HG02642 (cell line): Measurements from ENCODE around the gene LMOD1.
"Not testable (repeated sequence)": the region's sequence is repeated elsewhere in the genome, so short reads cannot be mapped to it uniquely, and the experiment has no call there.

Experiments used
- ATAC-seq: cut with Tn5 transposase; IDR thresholded peaks from one replicate; pipeline ENCODE4 v1.9.1; 2021; ENCODE audit warnings: mild to moderate bottlenecking; ENCODE audit not compliant: unreplicated experiment, poor library complexity

The LMOD1 gene

DNA sequence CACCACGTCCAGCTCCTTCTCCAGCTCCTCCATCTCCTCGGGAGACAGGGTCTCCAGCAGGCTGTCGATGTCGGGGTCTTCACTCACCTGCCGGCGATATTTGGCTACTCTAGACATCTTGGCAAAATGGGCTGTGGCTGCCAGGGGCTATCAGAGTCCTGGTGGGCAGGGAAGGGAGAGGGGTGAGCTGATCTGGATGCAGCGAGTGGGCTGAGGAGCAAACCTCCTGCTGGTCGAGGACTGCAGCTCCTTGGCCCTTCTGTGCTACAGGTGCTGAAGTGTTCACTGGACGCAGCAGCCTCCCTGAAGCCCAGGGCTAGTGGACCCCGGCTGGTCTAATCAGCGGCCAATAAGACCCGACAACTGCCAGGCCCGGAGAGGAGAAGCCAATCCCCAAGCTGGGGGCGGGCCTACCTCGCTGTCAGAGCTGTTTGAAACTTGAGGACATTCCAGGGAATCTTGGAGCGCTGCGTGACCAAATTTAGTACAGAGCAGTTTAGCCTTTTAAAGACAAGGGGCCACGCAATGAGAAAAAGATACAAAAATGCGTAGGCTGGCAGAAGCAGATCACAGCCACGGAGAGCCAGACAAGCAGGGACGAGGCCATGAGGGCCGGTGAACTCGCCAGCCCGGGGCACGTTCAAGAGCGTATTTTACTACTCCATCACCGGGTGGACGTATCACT lies at the start of gene LMOD1:
Gene LMOD1 (minus strand): TSS at position 325 of the 685 bp plus-strand sequence. CDS start 208 bp downstream, at position 117.
- ATAC-seq: no peak

DNA sequence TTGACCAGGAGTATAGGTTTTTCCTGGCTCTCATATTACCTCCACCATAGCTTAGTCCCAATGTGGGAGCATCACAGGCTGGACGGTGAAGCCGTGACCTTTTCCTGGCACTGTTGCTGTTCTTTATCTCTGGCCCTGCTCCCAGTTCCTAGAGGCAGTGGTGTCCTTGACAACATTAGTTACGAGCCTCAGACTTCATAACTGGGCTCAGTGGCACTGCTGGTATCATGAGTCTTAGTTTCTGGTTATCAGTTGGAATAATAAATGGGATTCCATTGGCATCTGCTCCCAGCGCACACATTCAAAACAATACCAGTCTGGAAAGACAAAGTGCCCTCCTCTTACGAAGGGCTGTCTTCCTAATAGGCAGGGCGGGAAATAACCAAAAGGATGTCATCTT lies 44.1 kb upstream of the LMOD1 start:
- no peak for ATAC-seq

DNA sequence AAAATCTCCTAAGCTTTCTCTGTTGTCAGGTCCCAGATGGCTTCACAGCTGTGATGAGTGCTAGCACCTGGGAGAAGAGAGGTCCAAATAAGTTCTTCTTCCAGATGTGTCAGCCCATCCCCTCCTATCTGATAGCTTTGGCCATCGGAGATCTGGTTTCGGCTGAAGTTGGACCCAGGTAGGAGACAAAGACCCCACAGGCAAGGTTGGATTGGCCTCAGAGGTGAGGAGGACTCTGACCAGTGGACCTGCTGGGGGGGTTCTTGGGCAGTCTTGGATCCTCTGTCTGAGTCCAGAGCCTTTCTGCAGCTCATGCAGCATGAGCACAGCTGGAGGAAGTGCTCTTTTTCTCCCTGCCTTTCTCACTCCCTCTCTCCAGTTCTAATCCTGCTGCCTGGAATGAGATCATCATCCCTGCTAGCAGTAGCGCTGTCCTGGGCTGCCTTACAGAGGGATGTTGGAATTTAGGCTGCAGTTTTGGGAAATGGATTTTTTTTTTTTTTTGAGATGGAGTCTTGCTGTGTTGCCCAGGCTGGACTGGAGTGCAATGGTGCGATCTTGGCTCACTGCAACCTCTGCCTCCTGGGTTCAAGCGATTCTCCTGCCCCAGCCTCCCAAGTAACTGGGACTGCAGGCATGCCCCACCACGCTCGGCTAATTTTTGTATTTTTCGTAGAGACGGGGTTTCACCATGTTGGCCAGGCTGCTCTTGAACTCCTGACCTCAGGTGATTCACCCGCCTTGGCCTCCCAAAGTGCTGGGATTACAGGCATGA lies 43.2 kb upstream of the LMOD1 start:
- no peak for ATAC-seq

DNA sequence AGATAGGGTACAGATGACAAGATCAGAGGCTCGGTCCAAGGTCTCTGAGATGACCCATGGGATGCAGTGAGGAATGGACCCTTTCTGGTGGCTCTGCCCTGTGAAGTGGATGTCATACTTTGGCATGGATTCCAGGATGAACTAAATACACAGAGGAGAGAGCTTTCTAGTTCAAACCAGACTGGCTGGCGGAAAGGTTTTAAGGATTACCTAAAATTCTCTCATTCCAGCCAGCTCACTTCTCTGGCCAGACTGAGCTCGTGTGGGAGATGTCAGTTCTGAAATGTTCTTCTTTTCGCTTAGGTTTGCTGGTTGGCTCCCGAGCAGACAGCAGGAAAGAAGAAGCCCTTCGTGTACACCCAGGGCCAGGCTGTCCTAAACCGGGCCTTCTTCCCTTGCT lies 42.3 kb upstream of the LMOD1 start:
- no peak for ATAC-seq

- no peak for ATAC-seq
Observed at GRCh38 chr1:201985355-201985754, 39.0 kb upstream of the LMOD1 start.

GRCh38 chr1:201984446-201984845 lies 38.1 kb upstream of the LMOD1 start:
- no peak for ATAC-seq

DNA sequence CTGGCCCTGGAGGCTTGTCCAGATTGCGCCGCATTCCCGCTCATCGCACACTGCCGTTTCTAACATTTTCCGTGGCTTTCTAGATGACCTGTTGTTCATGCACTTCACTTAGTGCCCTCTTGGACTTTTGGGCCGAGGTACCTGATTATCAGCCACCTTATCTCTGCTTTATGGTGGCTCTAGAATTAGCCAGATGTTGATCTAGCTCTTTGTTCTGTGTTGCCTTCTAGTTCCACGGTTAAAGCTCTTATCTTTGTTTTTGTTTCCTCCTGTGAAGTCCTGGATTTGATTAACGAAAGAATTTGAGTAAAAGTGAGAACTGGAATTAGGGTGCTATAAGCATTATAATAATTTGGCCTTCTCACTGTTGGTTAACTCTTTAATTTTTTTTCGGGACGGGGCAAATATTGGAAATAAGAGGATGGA lies 37.0 kb upstream of the LMOD1 start:
- ATAC-seq: no peak

DNA sequence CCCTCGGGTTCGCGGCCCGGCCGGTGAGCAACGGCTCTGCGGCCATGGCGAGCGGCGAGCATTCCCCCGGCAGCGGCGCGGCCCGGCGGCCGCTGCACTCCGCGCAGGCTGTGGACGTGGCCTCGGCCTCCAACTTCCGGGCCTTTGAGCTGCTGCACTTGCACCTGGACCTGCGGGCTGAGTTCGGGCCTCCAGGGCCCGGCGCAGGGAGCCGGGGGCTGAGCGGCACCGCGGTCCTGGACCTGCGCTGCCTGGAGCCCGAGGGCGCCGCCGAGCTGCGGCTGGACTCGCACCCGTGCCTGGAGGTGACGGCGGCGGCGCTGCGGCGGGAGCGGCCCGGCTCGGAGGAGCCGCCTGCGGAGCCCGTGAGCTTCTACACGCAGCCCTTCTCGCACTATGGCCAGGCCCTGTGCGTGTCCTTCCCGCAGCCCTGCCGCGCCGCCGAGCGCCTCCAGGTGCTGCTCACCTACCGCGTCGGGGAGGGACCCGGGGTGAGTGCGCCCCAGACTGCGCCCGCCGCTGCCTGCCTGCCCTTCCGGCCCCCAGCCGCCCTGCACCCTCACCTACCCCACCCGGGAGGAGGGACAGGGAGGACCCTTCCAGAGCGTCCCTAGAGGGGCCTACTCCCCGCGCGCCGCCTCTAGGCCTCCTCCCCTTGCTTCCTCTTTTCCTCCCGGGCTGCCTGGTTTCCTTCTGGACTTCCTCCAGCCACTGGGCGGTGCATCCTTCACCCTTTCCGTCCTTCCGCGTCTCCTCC lies 36.5 kb upstream of the LMOD1 start, which contains the start of gene RNPEP:
Gene RNPEP (plus strand): TSS at position 26 of the 757 bp plus-strand sequence. CDS start 19 bp downstream, at position 45.
- ATAC-seq: peak; percentile 80

- peak; percentile 9 for ATAC-seq
Observed at GRCh38 chr1:201982082-201982622, 35.8 kb upstream of the LMOD1 start.

DNA sequence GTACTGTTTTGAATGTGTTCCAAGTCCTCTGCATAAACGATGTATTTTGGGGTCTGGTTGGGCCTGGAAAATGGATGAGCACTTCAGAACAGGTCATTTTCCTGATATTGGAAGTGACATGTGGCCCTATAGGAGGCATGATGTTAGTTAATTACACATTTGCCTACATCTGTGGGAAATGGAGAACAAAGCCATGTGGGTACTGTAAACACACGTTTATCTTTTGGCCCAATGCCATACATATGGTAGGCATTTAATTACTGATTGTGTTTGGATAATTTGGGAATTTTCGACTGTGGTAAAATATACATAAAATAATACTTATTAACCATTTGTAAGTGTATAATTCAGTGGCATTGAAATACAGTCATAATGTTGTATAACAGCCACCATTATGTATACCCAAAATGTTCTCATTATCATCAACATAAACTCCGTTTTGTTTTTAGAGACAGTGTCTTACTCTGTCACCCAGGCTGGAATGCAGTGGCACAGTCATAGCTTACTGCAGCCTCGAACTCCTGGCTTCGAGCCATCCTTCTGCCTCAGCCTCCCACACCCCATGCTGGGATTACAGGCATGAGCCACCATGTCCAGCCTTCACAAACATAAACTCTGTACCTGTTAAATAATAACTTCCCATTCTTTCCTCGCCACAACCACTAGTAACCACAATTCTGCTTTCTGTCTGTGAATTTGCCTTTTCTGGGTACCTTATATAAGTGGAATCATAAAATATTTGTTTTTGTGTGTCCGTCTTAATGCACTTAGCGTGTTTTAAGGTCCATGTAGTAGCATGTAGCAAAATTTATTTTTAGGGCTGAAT lies 24.2 kb upstream of the LMOD1 start:
- no peak for ATAC-seq

DNA sequence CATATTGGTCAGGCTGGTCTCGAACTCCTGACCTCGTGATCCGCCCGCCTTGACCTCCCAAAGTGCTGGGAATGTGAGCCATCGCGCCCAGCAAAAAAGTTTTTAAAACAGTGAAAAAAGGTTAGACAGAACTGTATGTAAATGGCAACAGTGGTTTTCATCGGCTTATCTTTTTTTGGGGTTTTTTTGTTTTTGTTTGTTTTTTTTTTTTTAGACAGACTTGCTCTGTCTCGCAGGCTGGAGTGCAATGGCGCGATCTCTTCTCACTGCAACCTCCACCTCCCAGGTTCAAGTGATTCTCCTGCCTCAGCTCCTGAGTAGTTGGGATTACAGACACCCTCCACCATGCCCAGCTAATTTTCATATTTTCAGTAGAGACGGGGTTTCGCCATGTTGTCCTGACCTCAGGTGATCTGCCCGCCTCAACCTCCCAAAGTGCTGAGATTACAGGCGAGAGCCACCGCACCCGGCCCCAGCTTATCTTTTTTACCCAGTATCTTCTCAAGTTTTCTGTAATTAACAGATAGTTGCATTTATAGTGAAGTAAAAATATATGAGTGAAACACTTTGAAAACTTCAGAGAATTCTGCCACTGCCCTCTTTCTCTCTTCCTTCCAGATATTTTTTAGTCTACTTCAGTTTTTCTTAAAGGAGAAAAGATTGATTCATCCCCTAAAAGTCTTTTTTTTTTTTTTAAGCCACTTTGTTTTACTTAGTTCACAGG lies 22.0 kb upstream of the LMOD1 start:
- ATAC-seq: no peak

DNA sequence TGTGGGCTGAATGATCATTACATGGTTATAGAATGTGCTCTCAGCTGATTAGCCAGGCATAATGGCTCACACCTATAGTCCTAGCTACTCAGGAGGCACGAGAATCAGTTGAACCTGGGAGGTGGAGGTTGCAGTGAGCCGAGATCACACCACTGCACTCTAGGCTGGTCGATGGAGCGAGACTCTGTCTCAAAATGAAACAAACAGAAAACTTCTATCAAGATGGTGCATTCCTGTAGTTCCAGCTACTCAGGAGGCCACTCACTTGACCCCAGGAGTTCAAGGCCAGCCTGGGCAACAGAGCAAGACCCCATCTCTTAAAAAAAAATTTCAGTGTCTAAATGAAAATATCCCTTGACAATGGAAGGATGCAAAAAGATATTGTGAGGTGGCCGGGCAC lies 19.8 kb upstream of the LMOD1 start:
- no peak for ATAC-seq

- no peak for ATAC-seq
Observed at GRCh38 chr1:201964261-201964660, 17.9 kb upstream of the LMOD1 start.

GRCh38 chr1:201962382-201962781 lies 16.0 kb upstream of the LMOD1 start:
- not testable (repeated sequence) for ATAC-seq

- ATAC-seq: no peak
Observed at GRCh38 chr1:201958348-201958747, 12.0 kb upstream of the LMOD1 start.

DNA sequence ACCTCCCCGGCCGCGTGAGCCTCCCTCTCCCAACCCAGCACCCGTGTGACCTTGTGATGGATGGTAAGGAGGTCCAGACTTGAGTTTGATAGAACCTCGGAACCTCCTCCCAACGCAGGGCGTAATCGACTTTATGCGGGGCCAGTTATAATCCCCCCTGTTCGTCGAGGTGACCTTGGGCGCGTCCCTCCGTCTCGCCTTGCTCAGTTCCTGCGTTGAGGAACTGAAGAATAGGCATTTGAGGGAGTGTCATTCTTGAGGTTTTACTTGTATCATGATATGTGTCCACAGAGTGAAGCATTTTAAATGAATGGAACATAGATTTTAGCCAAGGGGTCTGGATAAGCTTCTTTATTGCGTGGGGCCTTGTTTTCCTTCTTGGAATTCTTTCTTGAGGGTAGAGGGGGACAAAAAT lies 9.4 kb upstream of the LMOD1 start:
- peak; percentile 43 for ATAC-seq

DNA sequence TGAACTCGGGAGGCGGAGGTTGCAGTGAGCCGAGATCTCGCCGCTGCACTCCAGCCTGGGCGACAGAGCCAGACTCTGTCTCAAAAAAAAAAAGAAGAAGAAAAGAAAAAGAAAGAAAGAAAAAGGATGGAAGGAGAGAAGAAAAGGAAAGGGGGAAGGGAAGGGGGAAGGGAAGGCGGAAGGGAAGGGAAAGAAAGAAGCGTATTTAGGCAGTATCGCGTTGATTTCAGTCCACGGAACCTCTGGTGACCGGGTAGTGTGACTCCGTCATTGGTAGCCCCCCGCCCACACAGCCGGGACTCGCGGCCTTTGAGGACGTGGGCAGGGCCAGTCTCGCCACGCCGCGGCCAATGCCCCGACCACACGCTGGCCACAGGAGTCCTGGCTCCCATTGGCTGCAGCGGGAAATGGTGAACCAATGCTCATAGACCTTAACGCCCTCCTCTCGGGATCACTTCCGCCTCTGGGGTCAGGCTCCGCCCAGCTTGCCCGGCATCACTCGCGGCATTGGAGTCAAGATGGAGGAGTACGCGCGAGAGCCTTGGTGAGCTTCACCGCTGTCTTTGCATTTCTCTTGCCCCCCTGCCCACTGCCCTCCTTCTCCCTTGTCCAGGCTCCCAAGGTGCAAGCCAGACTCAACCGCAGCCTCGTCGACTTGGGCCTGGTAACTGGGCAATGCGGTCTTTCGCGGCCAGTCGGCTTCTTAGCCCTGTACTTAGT lies 8.8 kb upstream of the LMOD1 start, which contains the start of gene TIMM17A:
Gene TIMM17A (plus strand): TSS at position 495 of the 720 bp plus-strand sequence. CDS start 24 bp downstream, at position 519.
- peak; percentile 100 for ATAC-seq

DNA sequence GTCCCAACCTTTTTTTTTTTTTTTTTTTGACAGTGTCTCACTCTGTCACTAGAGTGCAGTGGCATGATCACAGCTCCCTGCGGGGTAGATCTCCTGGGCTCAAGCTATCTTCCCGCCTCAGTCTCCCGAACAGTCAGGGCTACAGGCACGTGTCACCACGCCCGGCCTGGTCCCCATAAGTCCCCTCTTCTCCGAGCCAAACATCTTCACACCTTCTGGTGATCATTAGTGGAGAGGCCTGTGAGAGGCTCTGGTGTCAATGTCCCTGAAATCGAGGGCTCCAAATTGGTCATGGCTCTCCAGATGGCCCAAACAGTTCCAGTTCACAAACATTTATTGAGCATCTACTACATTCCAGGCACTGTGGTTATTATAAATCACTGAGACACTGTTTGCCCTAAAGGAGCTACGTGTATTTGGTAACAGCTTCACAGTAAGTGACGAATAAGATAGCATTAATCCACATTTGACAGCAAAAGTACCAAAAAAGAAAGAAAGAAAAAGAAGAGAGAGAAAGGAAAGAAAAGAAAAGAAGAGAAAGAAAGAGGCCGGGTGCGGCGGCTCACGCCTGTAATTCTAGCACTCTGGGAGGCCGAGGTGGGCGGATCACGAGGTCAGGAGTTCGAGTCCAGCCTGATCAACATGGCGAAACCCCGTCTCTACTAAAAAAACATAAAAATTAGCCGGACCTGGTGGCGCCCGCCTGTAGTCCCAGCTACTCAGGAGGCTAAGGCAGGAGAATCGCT lies 8.1 kb upstream of the LMOD1 start:
- ATAC-seq: no peak
